ENCODE measurements around the gene TPP2.

- TF ChIP-seq CTCF (optimal IDR thresholded peaks at IDR 0.05 in 1 of 3, IDR thresholded peaks at IDR 0.05 in 1 of 3, conservative IDR thresholded peaks at IDR 0.05 in 1 of 3; ENCODE audit: extremely low read depth in 1 of 3, insufficient read depth in 2 of 3, low read length in 3 of 3) = no peak
- no peak for TF ChIP-seq EZH2 (IDR thresholded peaks at IDR 0.05; ENCODE audit: low read length)
Observed at GRCh38 chr13:102556806-102557205, 40.0 kb upstream of the TPP2 start.
